Motor neuron (in vitro differentiated cells): ENCODE measurements around the gene HEXD. TPM values are rescaled to one million over a fixed set of nuclear protein-coding genes. Genes with fewer than 3 reads are reported as not detected.
"Not testable (repeated sequence)": the region's sequence is repeated elsewhere in the genome, so short reads cannot be mapped to it uniquely, and the experiment has no call there.

ENCODE experiments used
- ATAC-seq, 8 experiments: fragments of 200-7000 bp; cut with Tn5 transposase; replicated peaks in 6 of 8; 2 replicates each; pipeline ENCODE4 v1.8.0; 2021; ENCODE audit warnings: mild to moderate bottlenecking in 8 of 8, moderate library complexity in 8 of 8
- H3K27ac ChIP-seq, 2 donors: fragments of 250-450 bp; sonication (Bioruptor Pico); 2 replicates each; pipeline ENCODE4 v1.9.0; 2021; ENCODE audit warnings: antibody characterized with exemption in 2 of 2, mild to moderate bottlenecking in 2 of 2, moderate library complexity in 1 of 2
- H3K4me1 ChIP-seq, 2 donors: fragments of 250-450 bp; sonication (Bioruptor Pico); replicated peaks in 1 of 2; 2 replicates each; pipeline ENCODE4 v1.6.1; 2021; ENCODE audit warnings: antibody characterized with exemption in 2 of 2, mild to moderate bottlenecking in 2 of 2, moderate library complexity in 1 of 2
- H3K4me3 ChIP-seq, 5 donors: fragments of 250-450 bp; sonication (Bioruptor Pico); 2 replicates each; pipeline ENCODE4 v1.9.0; 2021; ENCODE audit warnings: antibody characterized with exemption in 5 of 5, mild to moderate bottlenecking in 5 of 5, moderate library complexity in 4 of 5
- WGBS, 10 experiments: fragments of 450-650 bp; shearing (Covaris generic); methylation state at CpG; one replicate each; pipeline ENCODE4 v1.0.0; 2022; 5-methylcytosine and 5-hydroxymethylcytosine counted together
- in situ Hi-C, 9 experiments: fragments of 400-800 bp; cut with MboI; loops; one replicate each; pipeline ENCODE4 v1.15.0; 2021; ENCODE audit warnings: low sequenced_read_pairs in 9 of 9, low pct_unique_long_range_greater_than_20kb in 2 of 9; ENCODE audit not compliant: unreplicated experiment in 9 of 9
- total RNA-seq, 8 experiments: library from RNA; unstranded; fragments of 300-600 nt; gene quantifications; 2 replicates each; pipeline versions ENCODE4 v1.2.3 to v1.2.4, GENCODE V29; 2022

Gene HEXD
- total RNA-seq, 8 experiments from 2014 or later = 10.3 to 33.4 (median 15.3) TPM

DNA sequence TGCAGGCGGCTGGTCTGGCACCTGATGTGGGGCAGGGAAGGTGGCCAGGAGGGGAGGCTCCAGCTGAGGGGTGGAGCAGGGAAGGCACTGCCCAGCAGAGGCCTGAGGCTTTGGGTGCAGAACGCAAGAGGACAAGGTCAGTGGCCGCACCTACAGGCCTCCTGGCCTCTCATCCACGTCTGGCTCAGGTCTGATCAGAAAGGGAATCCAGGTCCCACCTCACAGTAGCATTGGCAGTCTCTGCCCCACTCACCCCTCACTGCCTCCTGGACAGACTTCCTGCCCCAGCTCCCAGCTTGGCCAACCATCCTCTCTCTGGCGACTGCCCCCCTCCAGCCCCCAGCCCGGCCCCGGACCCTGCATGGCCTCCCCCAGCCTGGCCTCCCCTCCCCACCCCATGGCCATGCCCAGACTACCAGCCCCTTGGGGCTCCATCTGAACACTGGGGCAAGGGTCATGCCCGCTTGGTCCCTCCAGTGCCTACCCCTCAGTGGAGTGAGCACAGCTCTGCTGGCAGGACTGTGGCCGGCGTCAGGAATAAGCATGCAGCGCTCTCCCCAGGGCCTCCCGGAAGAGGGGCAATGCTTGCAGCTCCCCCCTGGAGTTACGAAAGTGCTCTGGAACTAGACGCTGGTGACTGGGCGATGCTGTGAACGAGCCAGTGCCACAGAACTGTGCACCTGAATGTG, 42.0 kb upstream of the HEXD start:
- Histone ChIP-seq H3K4me3 (no peak overlapping the region), H3K27ac (no peak overlapping the region), H3K4me1 (peaks cover 16 to 20% of the 10 kb centered on the region in 2 donors)
- ATAC-seq = no peak
- WGBS, 10 experiments = no CpG with 5 or more reads among the region's 16 CpGs
- in situ Hi-C loops = no loop called here

GRCh38 chr17:82377294-82377693, 40.9 kb upstream of the HEXD start:
- H3K4me3 ChIP-seq, in situ Hi-C loops, H3K27ac ChIP-seq, ATAC-seq: not testable (repeated sequence)
- 0 to 65% (median 13%) methylated on average over 1 to 2 of the region's 5 CpGs; no CpG with 5 or more reads in 2 of the 10 experiments for WGBS, 10 experiments
- peaks cover 9 to 11% of the 10 kb centered on the region in 2 donors for H3K4me1 ChIP-seq

DNA sequence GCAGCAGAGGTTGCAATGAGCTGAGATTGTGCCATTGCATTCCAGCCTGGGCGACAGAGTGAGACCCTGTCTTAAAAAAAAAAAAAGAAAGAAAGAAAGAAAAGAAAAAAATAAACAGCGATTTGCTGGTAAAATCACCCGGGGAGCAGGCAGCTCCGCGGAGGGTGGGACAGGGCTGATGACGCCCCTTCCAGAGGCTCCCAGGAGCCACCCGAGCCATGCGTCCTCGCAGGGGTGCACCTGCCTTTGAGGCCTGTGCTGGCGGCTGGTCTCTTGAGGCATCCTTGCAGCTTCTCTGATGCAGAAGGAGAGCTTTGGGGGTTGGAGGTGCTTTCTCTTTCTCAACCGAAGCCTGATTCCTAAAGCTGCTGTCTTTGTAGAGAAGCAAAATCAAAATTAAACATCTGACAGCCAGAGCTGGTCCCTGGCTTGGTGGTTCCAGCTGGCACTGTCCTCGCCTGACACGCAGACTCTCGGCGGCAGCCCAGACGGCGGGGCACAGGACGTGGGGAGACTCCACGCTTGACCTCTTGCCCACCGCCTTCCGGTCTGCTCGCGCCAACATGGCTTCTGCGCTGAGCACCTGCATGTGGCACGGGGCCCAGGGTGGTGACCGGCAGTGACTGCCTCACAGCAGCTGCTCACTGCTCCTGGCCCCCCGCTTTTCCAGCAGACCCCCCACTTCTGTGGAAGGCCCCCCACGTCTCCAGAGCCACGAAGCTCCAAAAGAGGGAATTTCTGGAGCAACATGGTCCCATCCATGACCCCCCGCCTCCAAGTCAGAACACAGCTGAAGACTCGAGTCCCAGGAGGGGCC, 40.0 kb upstream of the HEXD start:
- ATAC-seq = no peak

GRCh38 chr17:82378741-82379021, 39.5 kb upstream of the HEXD start:
- Histone ChIP-seq H3K27ac (no peak overlapping the region), H3K4me1 (peaks cover 10 to 11% of the 10 kb centered on the region in 2 donors), H3K4me3 (no peak overlapping the region)
- 20 to 100% (median 64%) methylated on average over 1 to 4 of the region's 10 CpGs; no CpG with 5 or more reads in 6 of the 10 experiments for WGBS, 10 experiments
- in situ Hi-C loops = no loop called here
- no peak for ATAC-seq

More for the DNA sequence above, 40.0 kb upstream of the HEXD start:
- Histone ChIP-seq H3K4me1 (peaks cover 7 to 8% of the 10 kb centered on the region in 2 donors), H3K4me3 (no peak overlapping the region), H3K27ac (no peak overlapping the region)
- WGBS, 10 experiments = 60 to 91% (median 80%) methylated on average over 1 to 10 of the region's 31 CpGs; no CpG with 5 or more reads in 3 of the 10 experiments
- in situ Hi-C loops = no loop called here

- 22 to 100% (median 76%) methylated on average over 1 to 17 of the region's 23 CpGs for WGBS, 10 experiments
- in situ Hi-C loops = no loop called here
- no peak overlapping the region for H3K4me3 ChIP-seq
- H3K27ac ChIP-seq = no peak overlapping the region
- peak in 1 of 8 experiments; percentile 56 for ATAC-seq
- H3K4me1 ChIP-seq = peaks cover 22 to 25% of the 10 kb centered on the region in 2 donors
These were observed 37.1 kb upstream of the HEXD start for GRCh38 chr17:82380860-82381702.

DNA sequence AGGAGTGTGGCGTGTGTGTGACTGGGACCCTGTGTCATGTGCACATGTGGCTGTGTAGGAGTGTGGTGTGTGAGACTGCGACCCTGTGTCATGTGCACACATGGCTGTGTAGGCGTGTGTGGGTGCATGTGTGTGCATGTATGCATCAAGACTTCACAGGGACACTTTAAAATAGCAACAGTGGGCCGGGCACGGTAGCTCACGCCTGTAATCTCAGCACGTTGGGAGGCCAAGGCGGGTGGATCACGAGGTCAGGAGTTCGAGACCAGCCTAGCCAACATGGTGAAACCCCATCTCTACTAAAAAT, 36.5 kb upstream of the HEXD start:
- ATAC-seq, H3K4me3 ChIP-seq, H3K27ac ChIP-seq, in situ Hi-C loops: not testable (repeated sequence)
- H3K4me1 ChIP-seq = peaks cover 25 to 29% of the 10 kb centered on the region in 2 donors
- 82 to 100% methylated on average over 1 to 2 of the region's 10 CpGs; no CpG with 5 or more reads in 8 of the 10 experiments for WGBS, 10 experiments

GRCh38 chr17:82382220-82382932, 35.8 kb upstream of the HEXD start:
- in situ Hi-C loops, H3K27ac ChIP-seq, ATAC-seq, H3K4me3 ChIP-seq: not testable (repeated sequence)
- WGBS, 10 experiments = 50 to 100% (median 80%) methylated on average over 1 to 5 of the region's 21 CpGs; no CpG with 5 or more reads in 2 of the 10 experiments
- H3K4me1 ChIP-seq = peaks cover 25 to 27% of the 10 kb centered on the region in 2 donors

GRCh38 chr17:82382933-82383255, 35.3 kb upstream of the HEXD start:
- Histone ChIP-seq H3K4me1 (peaks cover 25 to 27% of the 10 kb centered on the region in 2 donors), H3K27ac (no peak overlapping the region), H3K4me3 (no peak overlapping the region)
- in situ Hi-C loops = no loop called here
- no peak for ATAC-seq
- no CpG with 5 or more reads among the region's 11 CpGs for WGBS, 10 experiments

- in situ Hi-C loops = no loop called here
- WGBS, 10 experiments = 57 to 100% (median 68%) methylated on average over 2 to 5 of the region's 18 CpGs; no CpG with 5 or more reads in 7 of the 10 experiments
- no peak overlapping the region for H3K27ac ChIP-seq
- ATAC-seq = no peak
- peaks cover 25 to 27% of the 10 kb centered on the region in 2 donors for H3K4me1 ChIP-seq
- H3K4me3 ChIP-seq = no peak overlapping the region
These were observed 34.7 kb upstream of the HEXD start for GRCh38 chr17:82383411-82383810.

- H3K4me1 ChIP-seq = peaks cover 25 to 27% of the 10 kb centered on the region in 2 donors
- no CpG with 5 or more reads among the region's 22 CpGs for WGBS, 10 experiments
- no peak overlapping the region for H3K4me3 ChIP-seq
- no peak overlapping the region for H3K27ac ChIP-seq
- in situ Hi-C loops = no loop called here
- no peak for ATAC-seq
These were observed 34.0 kb upstream of the HEXD start for GRCh38 chr17:82384051-82384729.

DNA sequence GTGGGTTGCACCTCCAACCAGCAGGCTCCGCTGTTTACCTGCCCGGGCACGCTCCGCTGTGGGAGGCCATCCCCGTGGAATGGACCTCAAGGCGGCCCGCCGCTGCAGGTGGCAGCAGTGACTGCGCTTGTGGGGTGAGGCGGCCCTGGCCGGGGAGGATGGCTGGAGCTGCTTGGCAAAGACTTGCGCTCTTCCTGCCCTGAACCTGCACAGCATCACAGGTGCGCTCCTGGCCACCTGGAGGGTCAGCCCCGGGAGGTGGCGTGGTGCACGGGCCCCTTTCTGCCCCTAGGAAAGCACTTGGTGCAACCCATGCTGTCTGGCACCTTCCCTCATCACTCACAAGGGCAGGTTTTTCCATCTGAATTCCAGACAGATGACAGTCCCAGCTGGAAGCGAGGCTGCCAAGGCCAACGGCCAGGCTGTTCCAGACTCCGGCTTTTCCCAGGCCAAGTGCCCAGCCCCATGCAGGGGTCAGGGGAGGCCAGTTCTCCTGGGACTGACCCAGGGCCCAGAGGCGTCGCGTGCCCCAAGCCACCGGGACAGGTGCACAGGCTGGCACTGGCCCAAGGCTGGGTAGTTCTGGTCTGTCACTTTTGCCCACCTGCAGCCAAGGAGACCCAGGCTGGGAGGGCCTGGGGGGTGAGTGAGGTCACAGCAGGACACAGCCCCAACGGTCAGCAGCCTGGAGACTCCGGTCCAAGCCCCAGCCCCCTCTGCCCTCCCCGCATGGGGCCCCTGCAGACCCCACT, 33.2 kb upstream of the HEXD start:
- WGBS, 10 experiments = 53% methylated on average over 7 of the region's 26 CpGs; no CpG with 5 or more reads in 9 of the 10 experiments
- H3K4me1 ChIP-seq = peaks cover 20 to 23% of the 10 kb centered on the region in 2 donors
- H3K4me3 ChIP-seq = no peak overlapping the region
- in situ Hi-C loops = no loop called here
- ATAC-seq = peak in 1 of 8 experiments; percentile 3
- no peak overlapping the region for H3K27ac ChIP-seq
